Measurements from ENCODE around the gene CCDC69.

The CCDC69 gene

DNA sequence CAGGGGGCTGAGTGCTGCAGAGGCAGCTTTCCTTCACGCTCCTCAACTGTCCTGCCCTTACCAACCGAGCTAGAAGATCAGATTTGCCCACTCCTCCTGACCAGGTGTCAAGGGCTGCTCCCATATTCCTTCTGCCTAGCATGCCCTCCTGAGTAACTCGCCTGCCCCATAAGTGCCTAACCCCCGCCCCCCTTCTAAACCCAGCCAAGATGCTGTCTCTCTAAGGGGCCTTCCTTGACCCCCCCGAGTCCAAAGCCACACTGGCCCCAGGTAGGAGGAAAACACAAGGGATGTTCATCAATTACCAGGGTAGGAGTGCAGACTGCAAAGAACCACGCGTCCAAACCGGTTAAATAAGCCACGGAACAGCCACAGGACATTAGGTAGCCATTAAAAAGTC is 4.8 kb downstream of the CCDC69 start:
- Histone ChIP-seq H3K79me2 (ENCODE audit: insufficient read depth, low read length) (peaks cover 92% of the 10 kb centered on the region), H3K9ac (ENCODE audit: low read length) (peak overlapping the region; percentile 96), H3K9me2 (replicated peaks; ENCODE audit: insufficient read depth, low read length) (no peaks in the 10 kb centered on the region), H4K20me1 (ENCODE audit: low read depth, low read length) (no peaks in the 10 kb centered on the region), H3K36me3 (ENCODE audit: low read length) (peaks cover 8% of the 10 kb centered on the region; the same call in 1 of the 2 replicates), H3K4me2 (ENCODE audit: low read depth, low read length, poor library complexity, severe bottlenecking) (peak overlapping the region; percentile 96), H3K27me3 (ENCODE audit: low read length) (no peaks in the 10 kb centered on the region), H3K9me3 (ENCODE audit: insufficient read depth, low read length) (no peaks in the 10 kb centered on the region), H3F3A (ENCODE audit: insufficient read depth) (peaks cover 95% of the 10 kb centered on the region), H3K27ac (ENCODE audit: low read depth, low read length) (peak overlapping the region; percentile 98), H2AFZ (ENCODE audit: low read depth, low read length, severe bottlenecking) (no peak overlapping the region), H3K4me3 (ENCODE audit: insufficient read depth, low read length, poor library complexity, severe bottlenecking) (peak overlapping the region; percentile 71)
- TF ChIP-seq EZH2phosphoT487 (conservative IDR thresholded peaks at IDR 0.05; ENCODE audit: low read length) (no peak), CTCF (IDR thresholded peaks at IDR 0.05; ENCODE audit: insufficient read depth, low read length, poor library complexity, severe bottlenecking) (no peak)

DNA sequence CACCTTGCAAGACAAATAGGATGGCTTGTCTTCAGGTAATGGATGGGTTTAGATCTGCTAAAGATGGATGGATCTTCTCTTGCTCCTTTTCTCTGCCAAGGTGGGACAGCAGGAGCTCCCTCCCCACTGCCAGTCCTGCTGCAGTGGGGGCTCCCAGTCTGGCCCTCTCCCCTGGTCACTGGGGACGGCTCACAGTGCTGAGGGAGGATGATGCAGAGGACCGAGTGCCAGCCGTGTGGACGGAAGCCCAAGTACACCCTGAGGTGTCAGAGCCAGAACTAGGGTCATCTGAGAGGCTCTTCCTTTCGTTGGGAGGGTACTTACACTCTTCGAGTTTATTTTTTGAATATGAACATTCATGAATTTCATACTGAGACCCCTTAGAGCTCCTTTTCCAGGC is 5.7 kb downstream of the CCDC69 start:
- peak overlapping the region; percentile 71 for H3K4me3 ChIP-seq (ENCODE audit: insufficient read depth, low read length, poor library complexity, severe bottlenecking)
- TF ChIP-seq CTCF (IDR thresholded peaks at IDR 0.05; ENCODE audit: insufficient read depth, low read length, poor library complexity, severe bottlenecking) (no peak), EZH2phosphoT487 (conservative IDR thresholded peaks at IDR 0.05; ENCODE audit: low read length) (no peak)
- H3K9ac ChIP-seq (ENCODE audit: low read length) = peak overlapping the region; percentile 96
- no peak overlapping the region for H2AFZ ChIP-seq (ENCODE audit: low read depth, low read length, severe bottlenecking)
- peak overlapping the region; percentile 96 for H3K4me2 ChIP-seq (ENCODE audit: low read depth, low read length, poor library complexity, severe bottlenecking)
- peaks cover 83% of the 10 kb centered on the region for H3K79me2 ChIP-seq (ENCODE audit: insufficient read depth, low read length)
- peak overlapping the region; percentile 98 for H3K27ac ChIP-seq (ENCODE audit: low read depth, low read length)
- H4K20me1 ChIP-seq (ENCODE audit: low read depth, low read length) = no peaks in the 10 kb centered on the region
- no peaks in the 10 kb centered on the region for H3K9me3 ChIP-seq (ENCODE audit: insufficient read depth, low read length)
- no peaks in the 10 kb centered on the region for H3K9me2 ChIP-seq (replicated peaks; ENCODE audit: insufficient read depth, low read length)
- H3K36me3 ChIP-seq (ENCODE audit: low read length) = peaks cover 8% of the 10 kb centered on the region; the same call in 1 of the 2 replicates
- no peaks in the 10 kb centered on the region for H3K27me3 ChIP-seq (ENCODE audit: low read length)
- H3F3A ChIP-seq (ENCODE audit: insufficient read depth) = peaks cover 94% of the 10 kb centered on the region

DNA sequence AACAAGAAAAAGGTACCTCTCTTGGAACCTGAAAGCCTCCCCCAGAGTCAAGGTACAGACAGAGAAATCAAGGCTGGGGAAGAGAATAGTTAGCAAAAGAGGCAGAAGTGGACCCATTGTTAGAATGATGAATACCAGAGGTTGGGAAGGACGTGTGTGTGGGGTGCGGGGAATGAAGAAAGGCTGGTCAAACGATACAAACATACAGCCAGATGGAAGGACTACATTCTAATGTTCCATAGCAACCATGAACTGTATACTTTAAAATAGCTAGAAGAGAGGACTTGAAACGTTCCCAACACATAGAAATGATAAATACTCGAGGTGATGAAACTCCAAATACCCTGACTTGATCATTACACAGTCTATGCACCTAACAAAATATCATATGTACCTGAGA is 7.1 kb downstream of the CCDC69 start:
- peaks cover 8% of the 10 kb centered on the region; the same call in 1 of the 2 replicates for H3K36me3 ChIP-seq (ENCODE audit: low read length)
- peaks cover 94% of the 10 kb centered on the region for H3F3A ChIP-seq (ENCODE audit: insufficient read depth)
- H3K4me3 ChIP-seq (ENCODE audit: insufficient read depth, low read length, poor library complexity, severe bottlenecking) = peak overlapping the region; percentile 26
- H3K9me2 ChIP-seq (replicated peaks; ENCODE audit: insufficient read depth, low read length) = no peaks in the 10 kb centered on the region
- no peaks in the 10 kb centered on the region for H3K9me3 ChIP-seq (ENCODE audit: insufficient read depth, low read length)
- no peaks in the 10 kb centered on the region for H4K20me1 ChIP-seq (ENCODE audit: low read depth, low read length)
- peak overlapping the region; percentile 96 for H3K4me2 ChIP-seq (ENCODE audit: low read depth, low read length, poor library complexity, severe bottlenecking)
- H3K79me2 ChIP-seq (ENCODE audit: insufficient read depth, low read length) = peaks cover 79% of the 10 kb centered on the region
- no peak overlapping the region for H2AFZ ChIP-seq (ENCODE audit: low read depth, low read length, severe bottlenecking)
- TF ChIP-seq EZH2phosphoT487 (conservative IDR thresholded peaks at IDR 0.05; ENCODE audit: low read length) = no peak
- no peak for TF ChIP-seq CTCF (IDR thresholded peaks at IDR 0.05; ENCODE audit: insufficient read depth, low read length, poor library complexity, severe bottlenecking)
- peak overlapping the region; percentile 98 for H3K27ac ChIP-seq (ENCODE audit: low read depth, low read length)
- peak overlapping the region; percentile 96 for H3K9ac ChIP-seq (ENCODE audit: low read length)
- H3K27me3 ChIP-seq (ENCODE audit: low read length) = no peaks in the 10 kb centered on the region
